NOMO-1 treated with dmso at 0.1 percent for 144 hours (cell line): ENCODE results near the gene CACTIN.

Source experiments
- DNase-seq: peaks from one replicate; lab custom pipeline; 2025; ENCODE audit not compliant: unreplicated experiment; lab: John Stamatoyannopoulos, UW

CACTIN gene

DNA sequence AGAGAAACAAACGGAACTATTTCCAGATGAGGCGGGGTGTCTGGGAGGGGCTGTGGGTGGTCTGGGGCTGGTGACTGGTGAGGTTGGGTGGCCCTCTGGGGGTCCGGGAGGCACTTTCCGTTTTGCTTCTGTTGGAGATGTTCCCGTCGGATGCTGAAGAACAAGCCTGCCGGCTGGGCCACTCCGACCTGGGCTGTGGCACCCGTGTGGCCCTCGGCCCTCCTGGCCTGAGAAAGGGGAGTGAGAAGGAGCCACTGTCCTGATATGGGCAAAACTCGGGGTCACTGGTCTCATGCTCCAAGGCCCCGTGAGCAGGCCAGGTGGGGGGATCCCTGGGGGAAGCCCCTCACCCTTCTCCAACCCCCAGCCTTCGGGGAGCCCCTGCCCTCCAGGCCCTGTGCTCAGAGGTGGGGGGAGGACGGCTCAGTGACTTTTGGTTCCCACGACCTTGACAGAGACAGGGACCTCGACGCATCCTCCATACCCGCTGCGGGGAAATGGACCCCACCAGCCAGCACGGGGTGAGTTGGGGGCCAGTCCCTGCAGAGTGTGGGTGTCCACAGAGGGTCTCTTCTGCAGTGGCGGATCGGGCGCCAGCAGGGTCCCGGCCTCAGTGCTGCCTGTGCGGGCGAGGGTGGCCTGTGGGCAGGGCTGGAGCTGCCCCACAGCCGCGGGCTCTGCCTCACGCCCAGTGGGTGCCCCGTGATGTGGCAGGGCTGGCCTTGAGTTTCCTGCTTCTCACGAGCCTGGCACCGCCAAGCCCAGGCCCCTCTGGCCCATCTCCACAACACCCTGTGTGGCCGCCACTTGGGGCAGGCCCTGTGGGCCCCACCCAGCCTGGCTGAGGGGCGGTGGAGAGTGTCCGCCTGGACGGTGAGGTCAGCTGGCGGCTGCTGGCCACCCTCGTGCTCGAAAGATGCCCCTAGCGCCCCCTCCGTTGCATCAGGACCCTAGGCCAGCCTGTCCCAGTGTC lies 15.6 kb downstream of the CACTIN start:
- no peak for DNase-seq

GRCh38 chr19:3609779-3610719 lies 16.5 kb downstream of the CACTIN start:
- no peak for DNase-seq

GRCh38 chr19:3608750-3609322 lies 17.8 kb downstream of the CACTIN start:
- no peak for DNase-seq

DNA sequence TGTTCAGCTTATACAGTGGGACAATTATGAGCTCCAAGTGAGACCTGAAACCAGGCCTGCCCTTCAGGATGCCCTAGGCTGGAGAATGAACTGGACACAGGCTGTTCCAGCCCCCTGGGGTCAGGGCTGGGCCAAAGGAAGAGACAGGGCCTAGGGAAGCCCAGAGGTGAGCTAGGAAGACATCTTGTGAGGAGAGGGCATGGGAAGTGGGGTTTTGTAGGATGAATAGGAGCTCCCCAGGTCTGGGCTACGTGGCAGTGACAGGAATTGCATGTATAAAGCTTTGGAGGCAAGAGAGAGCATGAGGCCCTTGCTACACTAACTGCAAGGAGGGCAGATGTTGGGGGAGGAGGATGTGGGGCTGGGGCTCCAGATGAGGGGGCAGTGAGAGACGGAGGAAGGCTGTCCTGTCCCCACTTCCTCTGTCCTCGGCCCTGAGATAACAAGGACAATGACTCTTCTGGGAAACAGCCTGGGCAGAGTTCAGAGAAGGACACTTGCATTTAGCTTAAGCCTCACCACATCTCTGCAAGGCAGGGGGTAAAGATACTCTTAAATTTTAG lies 18.4 kb downstream of the CACTIN start:
- no peak for DNase-seq

GRCh38 chr19:3607303-3608078 lies 19.1 kb downstream of the CACTIN start:
- no peak for DNase-seq

DNA sequence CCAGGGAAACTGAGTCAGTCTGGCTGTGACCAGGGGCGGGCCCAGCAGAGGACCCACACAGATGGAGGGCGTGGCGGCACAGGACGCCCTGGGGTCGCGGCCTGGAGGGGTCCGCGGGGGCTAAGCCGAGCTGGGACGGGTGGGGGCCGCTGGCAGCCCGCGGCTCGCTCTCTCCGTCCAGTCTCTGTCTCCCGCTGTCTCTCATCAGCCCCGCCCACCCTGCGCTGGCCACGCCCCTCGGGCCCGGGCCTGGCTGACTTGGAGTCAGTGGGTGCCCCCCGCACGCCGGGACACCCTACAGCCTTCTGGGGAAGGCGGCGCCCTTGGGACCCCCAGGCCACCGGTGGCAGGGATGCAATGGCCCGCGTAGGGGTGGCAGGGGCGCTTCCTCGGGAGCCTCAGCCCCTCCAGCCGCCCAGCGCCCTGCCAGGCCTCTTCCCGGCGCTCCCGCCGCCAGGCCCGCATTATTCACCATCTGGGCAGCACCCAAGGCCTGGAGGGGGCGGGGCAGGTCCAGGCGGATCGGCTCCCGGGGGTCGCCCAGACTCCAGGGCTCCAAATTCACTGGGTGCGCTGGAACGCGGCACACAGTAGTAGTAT lies 19.8 kb downstream of the CACTIN start, which contains the start of gene TBXA2R:
Gene TBXA2R, minus strand, starts transcription at position 186 of the 600 bp plus-strand sequence. CDS start 6,241 bp downstream, outside the sequence.
- no peak for DNase-seq

GRCh38 chr19:3606174-3606689 lies 20.4 kb downstream of the CACTIN start:
- DNase-seq = no peak

GRCh38 chr19:3605770-3606169 lies 20.8 kb downstream of the CACTIN start:
- no peak for DNase-seq

- no peak for DNase-seq
Measured at GRCh38 chr19:3605361-3605760, 21.2 kb downstream of the CACTIN start.

GRCh38 chr19:3604987-3605343 lies 21.6 kb downstream of the CACTIN start:
- DNase-seq = no peak

GRCh38 chr19:3604227-3604986 lies 22.2 kb downstream of the CACTIN start:
- no peak for DNase-seq

DNA sequence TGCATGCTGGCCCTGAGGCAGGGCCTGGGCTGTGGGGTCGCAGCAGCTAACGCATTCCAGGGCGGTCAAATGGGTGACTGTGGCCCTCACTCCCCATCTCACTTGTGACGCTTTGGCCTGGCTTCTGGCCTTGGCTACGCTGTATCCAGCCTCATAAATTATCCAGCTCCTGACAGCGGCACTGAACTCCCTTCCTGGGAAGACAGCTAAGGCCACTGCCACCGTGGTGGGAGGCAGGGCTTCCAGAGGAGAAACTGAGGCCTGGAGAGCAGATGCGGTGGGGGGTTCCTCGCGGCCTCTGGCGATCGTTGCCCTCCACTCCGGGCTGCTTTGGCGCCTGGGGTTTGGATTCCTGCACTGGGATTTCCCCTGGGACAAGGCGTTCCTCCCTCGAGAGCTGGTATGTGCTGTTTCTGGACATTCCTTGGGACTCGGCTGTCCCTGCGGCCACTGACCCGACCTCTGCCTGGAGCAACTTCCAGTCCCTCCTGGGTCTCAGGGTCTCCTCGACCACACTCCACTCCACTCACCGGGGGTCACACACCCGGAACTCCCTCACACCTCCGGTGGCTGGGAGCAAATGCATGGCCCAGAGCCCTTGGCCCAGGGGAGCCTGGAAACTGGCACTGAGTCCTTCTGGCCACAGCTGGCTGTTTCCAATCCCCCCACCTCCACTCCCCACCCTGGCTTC lies 23.3 kb downstream of the CACTIN start:
- no peak for DNase-seq

DNA sequence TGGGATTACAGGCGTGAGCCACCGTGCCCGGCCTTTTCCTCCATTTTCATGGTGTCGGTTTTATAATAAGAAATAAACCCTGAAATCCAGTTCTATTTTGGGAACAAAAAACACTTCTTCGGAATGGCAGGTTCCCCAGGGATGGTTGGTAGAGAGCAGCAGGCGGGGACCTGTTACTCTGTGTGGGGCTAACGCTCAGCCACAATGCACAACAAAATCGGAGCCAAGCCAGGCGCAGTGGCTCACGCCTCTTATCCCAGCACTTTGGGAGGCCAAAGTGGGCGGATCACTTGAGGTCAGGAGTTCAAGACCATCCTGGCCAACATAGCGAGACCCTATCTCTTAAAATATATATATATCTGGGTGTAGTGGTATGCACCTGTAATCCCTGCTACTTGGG lies 25.6 kb downstream of the CACTIN start:
- no peak for DNase-seq

DNA sequence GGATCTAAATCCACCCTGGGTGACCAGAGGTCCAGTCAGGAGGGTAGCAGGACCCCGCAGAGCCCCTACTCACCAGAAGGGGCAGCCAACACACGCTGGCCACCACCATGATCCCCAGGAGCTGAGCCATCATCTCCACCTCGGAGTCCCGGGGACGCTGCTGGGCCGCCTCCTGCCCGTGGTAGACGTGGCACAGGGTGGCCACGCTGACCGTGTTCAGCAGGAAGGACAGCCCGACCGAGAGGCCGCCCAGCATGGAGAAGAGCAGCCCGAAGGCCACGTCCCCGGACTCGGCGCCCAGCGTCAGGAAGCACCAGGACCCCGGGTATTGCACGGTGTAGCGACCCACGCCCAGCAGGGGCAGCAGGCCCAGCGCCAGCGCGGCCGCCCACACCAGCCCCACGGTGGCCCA lies 26.8 kb downstream of the CACTIN start:
- no peak for DNase-seq

DNA sequence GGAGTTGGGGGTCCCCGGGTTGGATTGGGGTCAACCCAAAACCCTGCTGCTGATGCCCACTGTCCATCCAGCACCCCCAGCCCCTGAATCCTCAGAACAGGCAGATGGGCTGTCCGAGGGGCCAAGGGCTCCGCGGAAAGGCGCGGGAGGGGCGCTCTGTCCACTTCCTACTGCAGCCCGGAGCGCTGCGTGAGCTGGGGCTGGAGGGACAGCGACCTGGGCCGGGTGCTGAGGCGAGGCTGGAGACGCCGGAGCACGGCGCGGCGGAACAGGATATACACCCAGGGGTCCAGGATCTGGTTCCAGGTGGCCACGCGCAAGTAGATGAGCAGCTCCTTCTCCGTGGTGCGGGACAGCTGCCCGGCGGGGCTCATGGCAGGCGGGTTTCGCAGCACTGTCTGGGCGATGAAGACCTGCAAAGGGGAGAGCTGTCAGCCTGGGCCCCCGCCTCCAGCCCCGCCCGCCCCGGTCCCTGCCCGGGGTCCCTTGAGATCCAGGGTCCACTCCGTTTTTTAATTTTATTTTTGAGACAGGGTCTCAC lies 31.0 kb downstream of the CACTIN start:
- DNase-seq = no peak

DNA sequence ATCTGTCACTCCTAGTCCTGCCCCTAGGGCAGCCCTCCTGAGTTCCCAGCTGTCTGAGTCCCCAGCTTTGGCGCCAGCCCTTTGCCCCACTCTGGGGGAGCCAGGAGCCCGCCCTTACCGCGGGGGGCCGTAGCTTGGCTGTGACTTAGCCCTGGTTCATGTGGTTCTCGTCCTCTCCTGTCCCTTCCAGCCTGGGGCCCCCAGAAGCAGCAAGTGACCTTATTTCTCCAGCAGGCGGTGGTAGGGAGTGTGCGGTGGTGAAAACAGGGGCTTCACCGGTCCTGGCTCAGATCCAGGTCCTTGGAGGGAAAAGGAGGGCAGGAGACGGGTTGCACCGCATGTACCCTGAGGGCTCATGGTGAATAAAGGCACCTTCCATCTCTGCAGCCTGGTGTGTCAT lies 33.4 kb downstream of the CACTIN start:
- no peak for DNase-seq

DNA sequence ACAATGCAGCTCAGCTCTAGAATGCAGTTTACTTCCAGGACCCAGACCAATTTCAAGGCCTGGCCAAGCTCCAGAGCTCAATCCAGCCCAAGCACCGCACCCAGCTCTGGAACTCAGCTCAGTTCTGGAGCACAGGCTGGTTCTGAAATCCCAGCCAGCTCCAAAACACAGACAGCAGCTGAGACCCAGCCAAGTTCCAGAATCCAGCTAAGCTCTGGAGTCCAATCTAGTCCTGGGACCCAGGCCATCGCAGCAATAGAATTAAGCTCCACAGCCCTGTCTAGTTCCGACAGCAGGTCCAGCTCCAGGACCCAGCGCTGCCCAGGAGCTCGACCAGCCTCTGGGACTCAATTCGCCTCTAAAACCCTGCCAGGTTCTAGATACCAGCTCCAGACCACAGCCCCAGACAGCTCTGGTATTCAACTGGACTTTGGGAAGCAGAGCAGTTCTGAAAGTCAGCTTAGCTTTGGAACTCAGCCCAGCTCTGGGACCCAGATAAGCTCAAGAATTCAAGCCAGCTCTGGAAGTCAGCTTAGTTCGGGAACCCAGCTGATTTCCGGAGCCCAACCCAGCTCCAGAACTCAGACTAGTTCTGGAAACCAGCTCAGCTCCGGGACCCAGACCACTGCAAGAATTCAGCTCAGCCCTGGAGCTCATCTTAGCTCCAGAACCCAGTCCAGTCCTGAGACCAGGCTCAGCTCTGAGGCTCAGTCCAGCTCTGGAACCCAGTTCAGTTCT lies 34.5 kb downstream of the CACTIN start:
- DNase-seq = no peak
